HG03521 (cell line): ENCODE results near the gene SOX10.

Experiments used
- ATAC-seq: cut with Tn5 transposase; IDR thresholded peaks from one replicate; pipeline ENCODE4 v1.9.1; 2021; ENCODE audit warnings: mild to moderate bottlenecking, moderate library complexity; ENCODE audit not compliant: unreplicated experiment

The SOX10 gene

GRCh38 chr22:37983860-37984791 lies at the start of gene SOX10:
SOX10 (minus strand) TSS chr22:37984555; CDS start chr22:37983784, 771 bp downstream.
- no peak for ATAC-seq

GRCh38 chr22:38033522-38034277 lies 49.3 kb upstream of the SOX10 start:
- no peak for ATAC-seq

- no peak for ATAC-seq
Observed at GRCh38 chr22:38032681-38033521, 48.5 kb upstream of the SOX10 start.

- no peak for ATAC-seq
Observed at GRCh38 chr22:38031491-38031890, 47.1 kb upstream of the SOX10 start.

GRCh38 chr22:38030311-38031133 lies 46.2 kb upstream of the SOX10 start:
- no peak for ATAC-seq

- ATAC-seq, result no peak
Observed at GRCh38 chr22:38029901-38030300, 45.5 kb upstream of the SOX10 start.

- ATAC-seq, result no peak
Observed at GRCh38 chr22:38029370-38029769, 45.0 kb upstream of the SOX10 start.

- ATAC-seq, result no peak
Observed at GRCh38 chr22:38028344-38029130, 44.2 kb upstream of the SOX10 start.

- ATAC-seq, result no peak
Observed at GRCh38 chr22:38027487-38027886, 43.1 kb upstream of the SOX10 start.

- no peak for ATAC-seq
Observed at GRCh38 chr22:38026130-38027111, 42.1 kb upstream of the SOX10 start.

GRCh38 chr22:38025514-38025913 lies 41.2 kb upstream of the SOX10 start:
- no peak for ATAC-seq

GRCh38 chr22:38023045-38023444 lies 38.7 kb upstream of the SOX10 start:
- ATAC-seq, result no peak

GRCh38 chr22:38021206-38021605 lies 36.9 kb upstream of the SOX10 start:
- no peak for ATAC-seq

GRCh38 chr22:38018938-38019827 lies 34.8 kb upstream of the SOX10 start:
- ATAC-seq, result no peak

- ATAC-seq, result no peak
Observed at GRCh38 chr22:38017939-38018885, 33.9 kb upstream of the SOX10 start.

- no peak for ATAC-seq
Observed at GRCh38 chr22:38017272-38017920, 33.0 kb upstream of the SOX10 start.
